HG02870 (cell line): ENCODE measurements around the gene CCNDBP1.
"Not testable (repeated sequence)": the region's sequence is repeated elsewhere in the genome, so short reads cannot be mapped to it uniquely, and the experiment has no call there.

Experiments used
- ATAC-seq: cut with Tn5 transposase; IDR thresholded peaks from one replicate; pipeline ENCODE4 v1.9.1; 2021; ENCODE audit warnings: mild to moderate bottlenecking, moderate library complexity; ENCODE audit not compliant: unreplicated experiment

Gene CCNDBP1

GRCh38 chr15:43190178-43190577 is 5.0 kb downstream of the CCNDBP1 start:
- ATAC-seq, result no peak

- ATAC-seq, result no peak
These were observed 8.5 kb downstream of the CCNDBP1 start for GRCh38 chr15:43193710-43194109.

- ATAC-seq, result no peak
These were observed 9.6 kb downstream of the CCNDBP1 start for GRCh38 chr15:43194795-43195194.

GRCh38 chr15:43196760-43197548 is 11.8 kb downstream of the CCNDBP1 start:
- ATAC-seq, result no peak

- ATAC-seq, result not testable (repeated sequence)
These were observed 12.6 kb downstream of the CCNDBP1 start for GRCh38 chr15:43197773-43198172.

GRCh38 chr15:43198556-43198955 is 13.4 kb downstream of the CCNDBP1 start:
- not testable (repeated sequence) for ATAC-seq

- no peak for ATAC-seq
These were observed 13.8 kb downstream of the CCNDBP1 start for GRCh38 chr15:43198992-43199391.

GRCh38 chr15:43199945-43200488 is 14.8 kb downstream of the CCNDBP1 start:
- no peak for ATAC-seq

GRCh38 chr15:43204016-43204901 is 19.1 kb downstream of the CCNDBP1 start:
- ATAC-seq, result no peak

GRCh38 chr15:43206054-43206453 is 20.9 kb downstream of the CCNDBP1 start:
- ATAC-seq, result no peak

- no peak for ATAC-seq
These were observed 21.8 kb downstream of the CCNDBP1 start for GRCh38 chr15:43207024-43207423.

- no peak for ATAC-seq
These were observed 23.1 kb downstream of the CCNDBP1 start for GRCh38 chr15:43208052-43209002.

- no peak for ATAC-seq
These were observed 24.0 kb downstream of the CCNDBP1 start for GRCh38 chr15:43209059-43209824.

- ATAC-seq, result no peak
These were observed 25.1 kb downstream of the CCNDBP1 start for GRCh38 chr15:43210172-43210745.

GRCh38 chr15:43210807-43211206 is 25.6 kb downstream of the CCNDBP1 start:
- ATAC-seq, result no peak

GRCh38 chr15:43211224-43211735 is 26.1 kb downstream of the CCNDBP1 start:
- ATAC-seq, result no peak

GRCh38 chr15:43212299-43212698 is 27.1 kb downstream of the CCNDBP1 start:
- ATAC-seq, result no peak

GRCh38 chr15:43212951-43213350 is 27.7 kb downstream of the CCNDBP1 start:
- ATAC-seq, result no peak

GRCh38 chr15:43213466-43213865 is 28.3 kb downstream of the CCNDBP1 start:
- no peak for ATAC-seq
